ENCODE measurements around the gene MUC5AC.

The MUC5AC gene

DNA sequence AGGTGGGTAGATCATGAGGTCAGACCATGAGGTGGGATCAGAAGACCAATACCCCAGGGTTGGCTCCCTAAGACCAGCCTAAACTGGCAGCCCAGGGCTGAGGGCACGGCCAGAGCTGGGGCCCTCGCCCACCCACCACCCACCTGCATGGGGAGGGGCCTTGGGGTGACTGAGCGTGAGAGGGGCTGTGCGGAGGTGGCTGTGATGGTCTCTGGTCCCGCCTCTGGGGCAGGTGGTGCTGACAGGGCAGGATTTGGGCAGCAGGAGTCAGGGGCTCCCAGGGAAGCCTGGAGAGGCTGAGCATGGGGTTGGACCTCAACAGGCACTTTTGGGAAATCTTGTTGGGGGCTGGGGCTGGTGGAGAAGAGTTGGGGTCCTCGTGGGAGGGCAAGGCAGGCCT lies 39.8 kb upstream of the MUC5AC start:
- TF ChIP-seq, protein P1, sequence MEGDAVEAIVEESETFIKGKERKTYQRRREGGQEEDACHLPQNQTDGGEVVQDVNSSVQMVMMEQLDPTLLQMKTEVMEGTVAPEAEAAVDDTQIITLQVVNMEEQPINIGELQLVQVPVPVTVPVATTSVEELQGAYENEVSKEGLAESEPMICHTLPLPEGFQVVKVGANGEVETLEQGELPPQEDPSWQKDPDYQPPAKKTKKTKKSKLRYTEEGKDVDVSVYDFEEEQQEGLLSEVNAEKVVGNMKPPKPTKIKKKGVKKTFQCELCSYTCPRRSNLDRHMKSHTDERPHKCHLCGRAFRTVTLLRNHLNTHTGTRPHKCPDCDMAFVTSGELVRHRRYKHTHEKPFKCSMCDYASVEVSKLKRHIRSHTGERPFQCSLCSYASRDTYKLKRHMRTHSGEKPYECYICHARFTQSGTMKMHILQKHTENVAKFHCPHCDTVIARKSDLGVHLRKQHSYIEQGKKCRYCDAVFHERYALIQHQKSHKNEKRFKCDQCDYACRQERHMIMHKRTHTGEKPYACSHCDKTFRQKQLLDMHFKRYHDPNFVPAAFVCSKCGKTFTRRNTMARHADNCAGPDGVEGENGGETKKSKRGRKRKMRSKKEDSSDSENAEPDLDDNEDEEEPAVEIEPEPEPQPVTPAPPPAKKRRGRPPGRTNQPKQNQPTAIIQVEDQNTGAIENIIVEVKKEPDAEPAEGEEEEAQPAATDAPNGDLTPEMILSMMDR (IDR thresholded peaks at IDR 0.05; ENCODE audit: low read depth, low read length, missing control alignments): no peak
- in situ Hi-C loops (cut with HindIII; ENCODE audit: low sequenced_read_pairs): no loop called here
- no peak for DNase-seq (ENCODE audit: low read depth)
- no peak overlapping the region for H3K4me3 ChIP-seq (ENCODE audit: low read depth, low read length)

DNA sequence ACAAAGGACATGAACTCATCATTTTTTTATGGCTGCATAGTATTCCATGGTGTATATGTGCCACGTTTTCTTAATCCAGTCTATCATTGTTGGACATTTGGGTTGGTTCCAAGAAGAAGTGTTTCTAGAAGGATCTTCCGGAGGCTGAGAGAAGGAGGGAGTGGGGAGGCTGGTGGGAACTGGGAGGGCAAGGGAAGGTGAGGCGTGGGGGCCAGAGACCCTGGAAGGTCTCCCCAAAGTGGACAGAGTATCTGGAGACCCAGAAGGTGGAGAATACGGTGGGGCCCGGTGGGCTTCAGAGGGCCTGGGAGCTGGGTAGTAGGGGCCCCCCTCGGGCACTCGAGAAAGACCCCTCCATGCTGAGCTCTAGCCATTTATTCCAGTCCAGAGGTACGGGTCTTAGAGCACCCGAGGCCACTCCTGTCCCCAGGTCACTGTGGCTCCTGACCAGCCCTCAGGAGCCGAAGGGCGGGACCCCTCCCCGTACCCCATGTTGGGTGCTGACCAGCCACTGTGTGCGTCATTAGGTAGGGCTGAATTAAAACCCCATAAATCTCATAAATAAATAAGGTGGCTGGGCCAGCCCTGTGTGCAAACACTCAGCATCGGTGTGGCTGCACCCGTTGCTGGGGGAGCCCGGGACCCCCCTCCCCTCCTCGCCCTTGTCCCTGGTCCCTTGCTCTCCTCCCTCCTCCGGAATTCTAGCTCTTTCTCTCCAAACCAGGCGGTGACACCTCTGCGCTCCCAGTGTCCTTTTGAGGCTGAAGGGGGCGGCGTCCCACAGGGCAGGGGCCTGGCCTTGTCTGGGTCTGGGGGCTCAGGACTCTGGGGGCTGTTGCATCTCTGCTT lies 38.8 kb upstream of the MUC5AC start:
- no peak overlapping the region for H3K4me3 ChIP-seq (ENCODE audit: low read depth, low read length)
- in situ Hi-C loops (cut with HindIII; ENCODE audit: low sequenced_read_pairs): no loop called here
- DNase-seq (ENCODE audit: low read depth): no peak
- TF ChIP-seq, protein P1 (IDR thresholded peaks at IDR 0.05; ENCODE audit: low read depth, low read length, missing control alignments): no peak

DNA sequence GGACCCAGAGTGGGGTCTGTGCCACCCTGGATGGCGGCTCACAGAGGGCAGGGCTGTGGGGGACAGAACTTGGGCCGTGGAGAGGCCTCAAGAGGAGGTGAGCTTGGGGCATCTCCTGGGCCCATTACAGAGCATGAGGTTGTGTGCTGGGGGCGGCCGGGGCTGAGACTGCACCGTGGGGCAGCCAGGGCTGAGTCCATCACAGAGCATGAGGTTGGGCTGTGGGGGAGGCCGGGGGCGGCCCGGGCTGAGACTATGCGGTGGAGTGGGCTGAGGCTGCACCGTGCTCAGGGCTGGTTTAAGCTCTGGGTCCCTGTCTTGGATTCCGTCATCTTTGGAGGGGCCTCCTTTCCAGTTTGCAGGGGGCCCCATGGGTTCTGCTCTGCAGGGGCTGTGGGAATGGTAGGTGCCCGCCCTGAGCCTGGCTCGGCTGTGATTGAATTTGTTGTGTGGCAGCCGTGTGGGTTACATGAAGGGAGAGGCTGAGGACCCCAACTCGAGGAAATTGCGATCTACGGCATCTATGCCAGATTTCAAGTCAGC lies 38.1 kb upstream of the MUC5AC start:
- H3K4me3 ChIP-seq (ENCODE audit: low read depth, low read length): no peak overlapping the region
- TF ChIP-seq, protein P1 (IDR thresholded peaks at IDR 0.05; ENCODE audit: low read depth, low read length, missing control alignments): no peak
- DNase-seq (ENCODE audit: low read depth): no peak
- in situ Hi-C loops (cut with HindIII; ENCODE audit: low sequenced_read_pairs): no loop called here

DNA sequence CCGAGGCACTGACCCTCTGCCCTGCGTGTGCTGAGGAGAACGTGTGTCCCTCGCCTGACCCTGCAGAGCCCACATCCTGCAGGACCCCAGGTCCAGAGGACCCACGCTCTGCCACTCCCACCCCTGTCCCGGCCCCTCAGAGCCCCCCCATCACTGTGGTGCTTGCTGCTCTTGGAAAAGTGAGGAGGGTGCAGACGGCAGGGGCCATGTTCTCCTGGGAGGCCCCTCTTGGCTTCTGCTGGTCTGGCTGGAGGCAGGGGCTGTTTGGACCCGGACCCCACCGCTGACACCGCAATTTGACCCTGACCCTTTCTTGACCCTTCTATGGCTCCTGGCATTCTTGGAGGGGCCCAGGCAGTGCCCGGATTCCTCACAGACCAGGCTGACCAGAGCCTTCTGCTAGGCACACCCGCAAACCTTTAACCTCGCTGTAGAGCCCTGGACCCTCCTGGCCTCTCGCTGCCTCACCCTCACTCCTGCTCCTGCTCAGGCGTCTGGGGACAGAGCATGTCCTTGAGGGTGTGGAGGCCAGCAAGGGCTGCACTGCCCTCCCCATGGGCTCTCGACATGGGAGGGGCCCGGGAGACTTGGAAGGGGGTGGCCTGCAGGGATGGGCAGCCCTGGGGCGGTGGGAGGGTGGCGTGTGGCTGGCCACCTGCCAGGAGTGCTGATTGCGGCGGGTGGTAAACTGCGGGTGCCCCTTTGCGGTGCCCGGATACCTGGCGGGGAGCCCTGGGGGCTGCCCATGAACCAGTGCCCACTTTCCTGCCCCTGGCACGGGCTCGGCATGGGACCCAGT lies 37.0 kb upstream of the MUC5AC start:
- in situ Hi-C loops (cut with HindIII; ENCODE audit: low sequenced_read_pairs): no loop called here
- TF ChIP-seq, protein P1 (IDR thresholded peaks at IDR 0.05; ENCODE audit: low read depth, low read length, missing control alignments): no peak
- no peak overlapping the region for H3K4me3 ChIP-seq (ENCODE audit: low read depth, low read length)
- no peak for DNase-seq (ENCODE audit: low read depth)

DNA sequence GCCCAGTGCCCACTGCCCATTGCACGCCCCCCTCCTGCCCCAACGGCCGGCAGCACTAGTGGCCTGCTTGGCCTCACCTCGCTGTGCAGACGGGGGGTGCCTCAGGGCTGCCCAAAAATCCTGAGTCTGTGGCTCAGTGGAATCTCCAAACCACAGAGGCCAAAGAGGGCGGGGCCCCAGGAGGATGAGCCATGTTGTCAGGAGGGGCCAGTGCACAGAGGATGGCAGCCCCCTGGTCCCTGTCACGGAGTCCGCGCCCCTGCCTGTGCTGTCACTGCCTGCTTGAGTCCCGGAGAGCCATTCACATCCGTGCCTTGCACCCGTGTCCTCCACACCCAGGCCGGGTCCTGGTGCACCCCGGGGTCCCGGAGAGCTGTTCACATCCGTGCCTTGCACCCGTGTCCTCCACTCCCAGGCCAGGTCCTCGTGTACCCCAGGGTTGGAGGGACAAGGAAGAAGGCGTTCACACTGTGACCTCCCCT lies 36.4 kb upstream of the MUC5AC start:
- no peak overlapping the region for H3K4me3 ChIP-seq (ENCODE audit: low read depth, low read length)
- DNase-seq (ENCODE audit: low read depth): no peak
- TF ChIP-seq, protein P1 (IDR thresholded peaks at IDR 0.05; ENCODE audit: low read depth, low read length, missing control alignments): no peak
- in situ Hi-C loops (cut with HindIII; ENCODE audit: low sequenced_read_pairs): no loop called here
